HG03342 (cell line): ENCODE results near the gene HCFC1R1.
"Not testable (repeated sequence)": the region's sequence is repeated elsewhere in the genome, so short reads cannot be mapped to it uniquely, and the experiment has no call there.

Experiments
- ATAC-seq: cut with Tn5 transposase; IDR thresholded peaks from one replicate; pipeline ENCODE4 v1.9.1; 2021; ENCODE audit warnings: mild to moderate bottlenecking, moderate library complexity; ENCODE audit not compliant: unreplicated experiment

HCFC1R1 gene

GRCh38 chr16:3057181-3058138 lies 33.7 kb upstream of the HCFC1R1 start:
- ATAC-seq: no peak

DNA sequence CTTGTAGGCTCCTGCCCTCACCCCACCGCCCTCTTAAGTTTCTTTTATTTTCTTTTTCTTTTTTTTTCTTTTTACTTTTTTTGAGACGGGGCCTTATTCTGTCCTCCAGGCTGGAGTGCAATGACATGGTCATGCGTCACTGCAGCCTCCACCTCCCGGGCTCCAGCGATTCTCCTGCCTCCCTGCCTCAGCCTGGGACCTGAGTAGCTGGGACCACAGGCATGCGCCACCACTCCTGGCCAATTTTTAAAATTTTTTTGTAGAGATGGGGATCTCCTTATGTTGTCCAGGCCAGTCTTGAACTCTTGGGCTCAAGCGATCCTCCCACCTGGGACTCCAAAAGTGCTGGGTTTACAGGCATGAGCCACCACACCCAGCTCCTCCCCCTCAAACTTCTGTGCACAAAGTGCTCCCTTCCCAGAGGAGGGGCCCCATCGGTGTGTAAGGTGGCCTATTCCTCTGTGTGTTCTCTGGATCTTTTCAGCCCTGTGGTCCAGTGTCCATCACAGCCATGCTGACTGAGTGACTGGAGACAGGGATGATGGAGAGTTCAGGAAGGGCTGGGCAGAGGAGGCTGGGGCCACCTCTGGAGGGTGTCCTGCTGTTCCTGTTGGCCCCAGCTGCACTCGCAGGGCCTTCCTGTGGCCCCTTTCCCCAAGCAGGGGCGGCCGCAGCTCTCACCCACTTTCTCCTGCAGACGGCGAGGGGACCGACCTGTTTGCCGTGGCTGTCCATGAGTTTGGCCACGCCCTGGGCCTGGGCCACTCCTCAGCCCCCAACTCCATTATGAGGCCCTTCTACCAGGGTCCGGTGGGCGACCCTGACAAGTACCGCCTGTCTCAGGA lies 32.8 kb upstream of the HCFC1R1 start:
- ATAC-seq: no peak

- ATAC-seq: not testable (repeated sequence)
Measured at GRCh38 chr16:3055734-3056115, 32.0 kb upstream of the HCFC1R1 start.

- no peak for ATAC-seq
Measured at GRCh38 chr16:3054965-3055733, 31.4 kb upstream of the HCFC1R1 start.

DNA sequence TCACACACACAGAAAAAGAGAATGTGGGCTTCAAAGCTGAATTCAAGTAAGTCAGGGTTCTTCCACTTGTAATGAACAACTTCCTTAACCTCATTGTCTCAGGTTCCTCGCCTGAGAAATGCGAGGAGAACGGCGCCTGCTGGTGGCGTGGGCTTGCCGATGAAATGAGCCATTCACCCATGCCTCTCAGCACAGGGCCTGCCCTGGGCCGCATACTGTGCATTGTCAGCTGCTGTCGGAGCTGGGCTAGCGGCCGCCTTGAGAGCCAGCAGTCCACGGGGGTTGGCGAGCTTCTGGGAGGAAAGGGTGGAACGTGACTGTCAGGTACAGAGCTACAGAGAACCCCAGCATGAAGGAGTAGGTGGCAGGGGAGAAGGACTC lies 29.6 kb upstream of the HCFC1R1 start:
- not testable (repeated sequence) for ATAC-seq

DNA sequence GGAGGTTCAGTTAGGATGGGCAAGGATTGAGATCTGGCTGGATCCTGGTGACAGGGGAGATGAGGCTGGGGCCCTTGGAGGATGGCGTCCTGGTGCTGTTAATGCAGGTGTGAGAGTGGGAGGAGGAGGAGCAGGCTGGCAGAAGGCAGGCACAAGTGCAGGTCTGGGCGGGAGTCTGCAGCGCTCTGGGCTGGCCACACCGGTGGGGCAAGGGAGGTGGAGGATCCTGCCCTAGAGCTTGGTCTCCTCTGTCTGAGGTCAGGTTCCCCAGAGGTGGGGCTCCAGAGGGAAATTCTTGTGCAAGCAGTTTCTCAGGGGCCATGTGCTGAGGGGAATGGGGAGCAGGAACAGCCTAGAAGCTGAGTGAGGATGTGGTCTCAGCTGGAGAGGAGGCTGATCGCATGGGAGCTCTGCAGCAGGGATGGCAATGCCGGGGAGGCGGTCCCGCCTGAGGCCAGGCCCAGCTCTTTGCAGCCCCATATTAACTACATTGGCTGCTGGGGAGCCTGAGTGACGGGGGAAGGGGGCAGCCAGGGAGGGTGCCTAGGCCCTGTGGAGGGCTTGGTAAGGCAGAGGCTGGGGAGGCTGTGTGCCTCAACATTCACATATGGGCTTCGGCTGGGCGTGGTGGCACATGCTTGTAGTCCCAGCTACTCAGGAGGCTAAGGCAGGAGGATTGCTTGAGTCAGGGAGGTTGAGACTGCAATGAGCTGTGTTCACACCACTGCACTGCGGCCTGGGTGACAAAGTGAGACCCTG lies 29.0 kb upstream of the HCFC1R1 start:
- not testable (repeated sequence) for ATAC-seq

- ATAC-seq: no peak
Measured at GRCh38 chr16:3051494-3051893, 27.8 kb upstream of the HCFC1R1 start.

- no peak for ATAC-seq
Measured at GRCh38 chr16:3051009-3051408, 27.3 kb upstream of the HCFC1R1 start.

GRCh38 chr16:3050487-3050886 lies 26.7 kb upstream of the HCFC1R1 start:
- ATAC-seq: no peak

DNA sequence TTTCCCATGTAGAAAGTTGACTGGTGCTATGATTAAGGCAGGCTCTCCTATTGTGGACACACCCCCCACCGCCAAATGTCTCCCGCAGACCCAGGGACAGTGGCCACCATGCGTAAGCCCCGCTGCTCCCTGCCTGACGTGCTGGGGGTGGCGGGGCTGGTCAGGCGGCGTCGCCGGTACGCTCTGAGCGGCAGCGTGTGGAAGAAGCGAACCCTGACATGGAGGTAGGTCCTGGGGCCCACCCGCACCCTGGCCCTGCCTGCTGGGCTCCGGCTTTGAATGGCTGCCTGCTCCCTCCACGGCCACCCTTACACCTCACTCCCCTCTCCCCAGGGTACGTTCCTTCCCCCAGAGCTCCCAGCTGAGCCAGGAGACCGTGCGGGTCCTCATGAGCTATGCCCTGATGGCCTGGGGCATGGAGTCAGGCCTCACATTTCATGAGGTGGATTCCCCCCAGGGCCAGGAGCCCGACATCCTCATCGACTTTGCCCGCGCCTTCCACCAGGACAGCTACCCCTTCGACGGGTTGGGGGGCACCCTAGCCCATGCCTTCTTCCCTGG lies 26.3 kb upstream of the HCFC1R1 start:
- no peak for ATAC-seq

- no peak for ATAC-seq
Measured at GRCh38 chr16:3047387-3047720, 23.6 kb upstream of the HCFC1R1 start.

DNA sequence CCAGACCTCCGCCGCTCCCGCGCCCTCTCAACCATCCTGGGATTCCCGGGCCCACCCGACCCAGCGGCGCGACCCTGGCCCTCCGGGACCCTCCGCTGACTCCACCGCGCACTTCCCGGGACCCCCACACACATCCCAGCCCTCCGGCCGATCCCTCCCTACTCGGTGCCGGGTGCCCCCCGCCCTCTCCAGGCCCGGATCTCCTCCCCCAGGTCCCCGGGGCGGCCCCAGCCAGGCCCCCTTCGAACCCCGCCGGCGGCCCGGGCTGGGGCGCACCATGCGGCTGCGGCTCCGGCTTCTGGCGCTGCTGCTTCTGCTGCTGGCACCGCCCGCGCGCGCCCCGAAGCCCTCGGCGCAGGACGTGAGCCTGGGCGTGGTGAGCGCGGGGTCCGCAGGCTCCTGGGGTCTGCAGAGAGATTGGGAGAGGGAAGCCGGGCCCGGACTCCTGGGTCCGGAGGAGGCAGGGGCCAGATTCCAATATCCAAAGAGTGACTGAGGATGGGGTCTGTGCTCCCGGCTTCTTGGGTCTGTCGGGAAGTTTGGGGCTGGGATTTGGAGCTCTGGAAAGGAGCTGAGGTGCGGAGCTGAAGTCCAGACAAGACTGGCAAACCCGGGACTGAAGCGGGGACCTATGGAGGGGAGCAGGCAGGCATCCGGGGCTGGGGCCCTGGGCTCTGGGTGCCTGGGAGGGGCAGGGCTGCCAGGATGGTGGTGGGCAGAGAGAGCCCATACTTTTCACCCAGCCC lies 23.1 kb upstream of the HCFC1R1 start:
- ATAC-seq: no peak

GRCh38 chr16:3045758-3046640 lies 22.3 kb upstream of the HCFC1R1 start, which contains the start of gene MMP25:
TSS of gene MMP25 (plus strand) at chr16:3046561. CDS start at chr16:3046918, 357 bp downstream.
- no peak for ATAC-seq

GRCh38 chr16:3044708-3045107 lies 21.0 kb upstream of the HCFC1R1 start:
- ATAC-seq: no peak

DNA sequence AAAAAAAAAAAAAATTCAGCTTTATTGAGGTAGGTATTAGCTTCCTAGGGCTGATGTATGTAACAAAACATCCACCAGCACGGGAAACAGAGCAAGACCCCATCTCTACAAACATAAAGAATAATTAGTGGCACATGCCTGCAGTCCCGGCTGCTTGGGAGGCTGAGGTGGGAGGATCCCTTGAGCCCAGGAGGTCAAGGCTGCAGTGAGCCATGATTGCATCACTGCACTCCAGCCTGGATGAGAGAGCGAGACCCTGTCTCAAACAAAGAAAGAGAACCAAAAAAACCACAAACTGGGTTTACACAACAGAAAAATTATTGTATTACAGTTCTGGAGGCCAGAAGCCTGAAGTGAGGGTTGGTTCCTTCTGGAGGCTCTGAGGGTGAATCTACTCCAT lies 18.6 kb upstream of the HCFC1R1 start:
- no peak for ATAC-seq

- no peak for ATAC-seq
Measured at GRCh38 chr16:3038896-3039295, 15.2 kb upstream of the HCFC1R1 start.

GRCh38 chr16:3038256-3038655 lies 14.5 kb upstream of the HCFC1R1 start:
- no peak for ATAC-seq

GRCh38 chr16:3036726-3037315 lies 13.1 kb upstream of the HCFC1R1 start, which contains the start of gene BICDL2:
TSS of gene BICDL2 (minus strand) at chr16:3036944. CDS start at chr16:3035496, 1,448 bp downstream.
- no peak for ATAC-seq
